ENCODE results near the gene TMEM270. TPM values are rescaled to one million over a fixed set of nuclear protein-coding genes. Genes with fewer than 3 reads are reported as not detected.
A peak's percentile ranks its signal among the peaks of the same experiment; 100 is the strongest.

TMEM270 gene
- total RNA-seq, 1 experiment from 2014 or later, result not detected

GRCh38 chr7:73829921-73830680 lies 30.9 kb upstream of the TMEM270 start:
- ChIA-PET POLR2A (interaction anchor here (0.6 kb wide), 1 partner anchor 15 kb away, joined by 3 read pairs; no protein-coding TSS in a partner anchor), CTCF (interaction anchor here (1.1 to 1.7 kb wide), 3 partner anchors 8 to 25 kb away, joined by 5 to 7 read pairs (median 7); no protein-coding TSS in a partner anchor)
- BruUV-seq (replicated peaks), result no TSS peak
- TF ChIP-seq CTCF (IDR thresholded peaks at IDR 0.05; ENCODE audit: unreplicated experiment), result no peak
- no peak for DNase-seq (ENCODE audit: unreplicated experiment)
- Mint-ChIP-seq H3K27ac (ENCODE audit: low read depth, unreplicated experiment) (peak overlapping the region; percentile 79), H3K9me3 (ENCODE audit: unreplicated experiment) (no peaks in the 10 kb centered on the region), H3K36me3 (ENCODE audit: insufficient read depth, unreplicated experiment) (no peaks in the 10 kb centered on the region), H3K27me3 (ENCODE audit: insufficient read depth, unreplicated experiment) (no peaks in the 10 kb centered on the region), H3K4me1 (ENCODE audit: insufficient read depth, unreplicated experiment) (peaks cover 38% of the 10 kb centered on the region), H3K4me3 (ENCODE audit: unreplicated experiment) (no peak overlapping the region)
- intact Hi-C loops (cut with micrococcal nuclease), result no loop called here

GRCh38 chr7:73830681-73831583 lies 30.0 kb upstream of the TMEM270 start, which contains the start of gene CLDN4:
Gene CLDN4 (plus strand): TSS chr7:73830996. CDS start chr7:73831202, 206 bp downstream.
- H3K4me1 Mint-ChIP-seq (ENCODE audit: insufficient read depth, unreplicated experiment), result peaks cover 38% of the 10 kb centered on the region

GRCh38 chr7:73831584-73831833 lies 29.4 kb upstream of the TMEM270 start:
- Mint-ChIP-seq H3K27me3 (ENCODE audit: insufficient read depth, unreplicated experiment) (no peaks in the 10 kb centered on the region), H3K4me3 (ENCODE audit: unreplicated experiment) (no peak overlapping the region), H3K9me3 (ENCODE audit: unreplicated experiment) (no peaks in the 10 kb centered on the region), H3K4me1 (ENCODE audit: insufficient read depth, unreplicated experiment) (peaks cover 37% of the 10 kb centered on the region), H3K36me3 (ENCODE audit: insufficient read depth, unreplicated experiment) (no peaks in the 10 kb centered on the region), H3K27ac (ENCODE audit: low read depth, unreplicated experiment) (no peak overlapping the region)
- no peak for DNase-seq (ENCODE audit: unreplicated experiment)
- BruUV-seq (replicated peaks), result no TSS peak
- CTCF ChIA-PET, result no interaction called here
- TF ChIP-seq CTCF (IDR thresholded peaks at IDR 0.05; ENCODE audit: unreplicated experiment), result no peak
- POLR2A ChIA-PET, result no interaction called here
- intact Hi-C loops (cut with micrococcal nuclease), result no loop called here

More at GRCh38 chr7:73830681-73831583, 30.0 kb upstream of the TMEM270 start, which contains the start of gene CLDN4:
- H3K27ac Mint-ChIP-seq (ENCODE audit: low read depth, unreplicated experiment), result peak within 1 kb of the TSS; percentile 79
- CTCF ChIA-PET, result interaction anchor here (1.5 to 1.7 kb wide), 2 partner anchors 19 to 24 kb away, joined by 7 read pairs; no protein-coding TSS in a partner anchor
- intact Hi-C loops (cut with micrococcal nuclease), result no loop called here
- no peak within 1 kb of the TSS for H3K4me3 Mint-ChIP-seq (ENCODE audit: unreplicated experiment)
- H3K36me3 Mint-ChIP-seq (ENCODE audit: insufficient read depth, unreplicated experiment), result no peaks in the 10 kb centered on the region
- H3K27me3 Mint-ChIP-seq (ENCODE audit: insufficient read depth, unreplicated experiment), result no peaks in the 10 kb centered on the region
- no TSS peak for BruUV-seq (replicated peaks)
- DNase-seq (ENCODE audit: unreplicated experiment), result no peak
- H3K9me3 Mint-ChIP-seq (ENCODE audit: unreplicated experiment), result no peaks in the 10 kb centered on the region
- no peak for TF ChIP-seq CTCF (IDR thresholded peaks at IDR 0.05; ENCODE audit: unreplicated experiment)
- POLR2A ChIA-PET, result no interaction called here
